Tibial nerve (tissue), 4 donors: ENCODE data around the gene KLK7. TPM values are rescaled to one million over a fixed set of nuclear protein-coding genes. Genes with fewer than 3 reads are reported as not detected.

ENCODE experiments used
- DNase-seq, 2 donors: peaks; one replicate each; pipeline ENCODE4 v3.0.0-alpha.2; 2019; ENCODE audit warnings: low spot score in 2 of 2
- H3K27ac ChIP-seq, 4 donors: fragments of 200-600 bp; sonication (generic) in 3 of 4; one replicate each; pipeline ENCODE4 v1.5.1; 2017 to 2019; ENCODE audit warnings: mild to moderate bottlenecking in 1 of 4
- H3K27me3 ChIP-seq, 2 donors: fragments of 200-600 bp; sonication (generic) in 1 of 2; one replicate each; pipeline versions ENCODE4 v1.5.1 to v1.6.0; 2017 to 2019
- H3K36me3 ChIP-seq, 3 donors: fragments of 200-600 bp; sonication (generic); one replicate each; pipeline ENCODE4 v1.5.1; 2018 to 2019
- H3K4me1 ChIP-seq, 4 donors: fragments of 200-600 bp; sonication (generic) in 3 of 4; one replicate each; pipeline ENCODE4 v1.5.1; 2017 to 2019
- H3K4me3 ChIP-seq, 4 donors: fragments of 200-600 bp; sonication (generic) in 3 of 4; one replicate each; pipeline ENCODE4 v1.5.1; 2017 to 2019; ENCODE audit warnings: mild to moderate bottlenecking in 1 of 4, moderate library complexity in 1 of 4
- H3K9me3 ChIP-seq, 4 donors: fragments of 200-600 bp; sonication (generic) in 3 of 4; one replicate each; pipeline ENCODE4 v1.5.1; 2017 to 2019
- EP300 ChIP-seq, 2 donors: sonication (generic); formaldehyde crosslinking; IDR thresholded peaks; one replicate each; pipeline ENCODE4 v1.6.1; 2017; ENCODE audit warnings: antibody characterized with exemption in 2 of 2, mild to moderate bottlenecking in 1 of 2
- POLR2A ChIP-seq, 2 donors: fragments of 450-650 bp; IDR thresholded peaks; one replicate each; pipeline ENCODE4 v1.6.1; 2017; ENCODE audit warnings: antibody characterized with exemption in 2 of 2, mild to moderate bottlenecking in 2 of 2, moderate library complexity in 2 of 2
- WGBS, 2 donors: methylation state at CpG; one replicate each; pipeline ENCODE4 v1.1.5; 2018; 5-methylcytosine and 5-hydroxymethylcytosine counted together
- total RNA-seq, 4 donors: library from RNA; depleted of rRNA; stranded (reverse); fragments of >200 nt; gene quantifications; one replicate each; pipeline ENCODE4 v1.1.0, GENCODE V29; 2016
- TF ChIP-seq, protein P1 (sequence below), 5 experiments: fragments of 200-600 bp in 3 of 5; fragments of 450-650 bp in 2 of 5; sonication (generic) in 3 of 5; IDR thresholded peaks; one replicate each; pipeline ENCODE4 v1.5.1; 2016 to 2019; ENCODE audit warnings: antibody characterized with exemption in 5 of 5, mild to moderate bottlenecking in 3 of 5, moderate library complexity in 2 of 5

Gene KLK7
- 1 to 10 TPM in 3 of 4 donors, under 1 TPM in 1; 0.90 to 7.6 (median 4.6) TPM for total RNA-seq

DNA sequence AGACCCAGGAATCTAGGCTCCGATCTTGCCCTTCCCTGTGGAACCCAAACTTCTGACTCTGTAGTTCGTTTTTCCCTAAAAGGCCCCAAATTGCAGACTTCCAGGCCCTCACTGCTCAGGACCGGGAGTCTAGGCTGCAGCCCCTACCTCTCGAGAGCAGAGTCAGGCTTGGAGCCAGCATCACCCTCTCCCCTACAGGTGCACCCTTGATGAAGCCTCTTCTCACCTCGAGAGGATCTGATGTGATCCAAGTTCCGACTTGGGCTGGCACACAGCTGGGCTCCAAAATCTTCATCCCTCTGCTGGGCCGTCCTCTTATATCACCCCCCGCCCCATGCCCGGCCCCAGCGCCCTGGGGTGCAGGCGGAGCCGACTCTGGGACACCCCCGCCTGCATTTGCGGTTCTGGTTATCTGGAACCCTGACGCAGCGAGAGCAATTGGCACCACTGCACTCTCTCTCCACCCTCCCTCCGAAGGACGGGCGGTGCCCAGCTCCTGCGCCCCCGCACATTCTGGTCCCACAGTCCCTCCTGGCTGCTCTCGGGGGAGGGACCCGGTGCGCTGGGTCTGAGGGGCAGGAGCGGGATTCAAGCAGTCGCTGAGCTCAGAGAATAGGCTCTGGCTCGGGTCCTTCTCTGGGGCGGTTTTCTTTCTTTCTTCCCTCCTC is at the start of gene KLK7:
Gene KLK7, minus strand, starts transcription at position 293 of the 668 bp plus-strand sequence. CDS start 1,518 bp downstream, outside the sequence.
- whole genome bisulfite sequencing, 2 donors: 14 to 21% methylated on average over 28 of the region's 28 CpGs
- Histone ChIP-seq H3K9me3 (peaks cover 0 to 8% (median 0%) of the 10 kb centered on the region in 4 donors), H3K27me3 (no peaks in the 10 kb centered on the region), H3K27ac (no peak within 1 kb of the TSS), H3K4me1 (no peaks in the 10 kb centered on the region), H3K36me3 (no peaks in the 10 kb centered on the region), H3K4me3 (no peak within 1 kb of the TSS)
- DNase-seq: no peak
- TF ChIP-seq POLR2A (IDR thresholded peaks at IDR 0.05): no peak
- TF ChIP-seq, protein P1, sequence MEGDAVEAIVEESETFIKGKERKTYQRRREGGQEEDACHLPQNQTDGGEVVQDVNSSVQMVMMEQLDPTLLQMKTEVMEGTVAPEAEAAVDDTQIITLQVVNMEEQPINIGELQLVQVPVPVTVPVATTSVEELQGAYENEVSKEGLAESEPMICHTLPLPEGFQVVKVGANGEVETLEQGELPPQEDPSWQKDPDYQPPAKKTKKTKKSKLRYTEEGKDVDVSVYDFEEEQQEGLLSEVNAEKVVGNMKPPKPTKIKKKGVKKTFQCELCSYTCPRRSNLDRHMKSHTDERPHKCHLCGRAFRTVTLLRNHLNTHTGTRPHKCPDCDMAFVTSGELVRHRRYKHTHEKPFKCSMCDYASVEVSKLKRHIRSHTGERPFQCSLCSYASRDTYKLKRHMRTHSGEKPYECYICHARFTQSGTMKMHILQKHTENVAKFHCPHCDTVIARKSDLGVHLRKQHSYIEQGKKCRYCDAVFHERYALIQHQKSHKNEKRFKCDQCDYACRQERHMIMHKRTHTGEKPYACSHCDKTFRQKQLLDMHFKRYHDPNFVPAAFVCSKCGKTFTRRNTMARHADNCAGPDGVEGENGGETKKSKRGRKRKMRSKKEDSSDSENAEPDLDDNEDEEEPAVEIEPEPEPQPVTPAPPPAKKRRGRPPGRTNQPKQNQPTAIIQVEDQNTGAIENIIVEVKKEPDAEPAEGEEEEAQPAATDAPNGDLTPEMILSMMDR (IDR thresholded peaks at IDR 0.05): no peak
- no peak for TF ChIP-seq EP300 (IDR thresholded peaks at IDR 0.05)

DNA sequence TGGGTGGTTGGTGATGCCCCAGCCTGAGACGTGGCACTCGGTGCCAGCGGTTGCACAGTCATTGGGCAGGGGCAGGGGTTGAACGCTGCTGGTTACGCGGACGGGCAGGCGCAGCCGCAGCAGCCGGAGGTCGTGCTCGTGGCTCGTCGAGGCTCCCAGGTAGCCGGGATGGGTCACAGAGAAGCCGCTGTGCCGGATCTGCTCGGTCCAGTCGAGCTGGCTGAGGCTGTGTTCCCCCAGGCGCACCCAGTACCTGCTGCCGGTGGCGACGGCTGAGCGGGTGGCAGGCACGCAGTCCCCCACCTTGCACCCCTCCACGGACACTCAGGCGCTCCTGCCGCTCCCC is 48.1 kb upstream of the KLK7 start:
- 85 to 94% methylated on average over 18 to 27 of the region's 28 CpGs for WGBS, 2 donors
- Histone ChIP-seq H3K4me1 (no peaks in the 10 kb centered on the region), H3K9me3 (peaks cover 0 to 3% (median 0%) of the 10 kb centered on the region in 4 donors), H3K4me3 (no peak overlapping the region), H3K36me3 (no peaks in the 10 kb centered on the region), H3K27ac (no peak overlapping the region), H3K27me3 (peaks cover 0 to 4% of the 10 kb centered on the region in 2 donors)
- DNase-seq: no peak
- TF ChIP-seq, protein P1 (IDR thresholded peaks at IDR 0.05): no peak
- TF ChIP-seq EP300 (IDR thresholded peaks at IDR 0.05): no peak
- TF ChIP-seq POLR2A (IDR thresholded peaks at IDR 0.05): no peak

DNA sequence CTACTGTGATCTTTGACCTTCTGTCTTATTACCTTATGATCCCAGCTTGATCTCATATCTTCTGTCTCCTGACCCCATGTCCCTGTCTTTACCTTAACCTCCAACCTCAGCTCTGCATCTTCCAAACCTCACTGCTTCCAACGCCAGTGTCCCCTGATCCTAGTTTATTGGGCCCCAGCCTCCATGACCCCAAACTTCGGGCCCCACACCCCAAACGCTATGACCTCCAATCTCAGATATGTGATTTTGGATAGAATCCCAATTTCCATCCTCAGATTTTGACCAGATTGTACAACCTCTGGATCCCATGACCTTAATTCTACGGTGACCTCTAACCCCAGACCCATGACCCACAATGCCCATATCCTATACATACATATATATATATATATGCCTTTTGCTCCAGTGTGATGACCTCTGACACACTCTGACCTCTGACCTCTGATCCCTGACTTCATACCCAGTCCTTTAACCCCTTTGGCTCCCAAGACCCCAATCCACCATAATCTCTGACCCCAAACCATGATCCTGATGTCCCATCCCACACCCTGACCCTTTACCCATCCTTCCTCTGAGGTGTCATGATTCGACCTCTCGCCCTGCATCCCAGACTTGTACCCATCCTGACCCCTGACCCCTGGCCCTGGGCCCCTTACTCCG is 47.6 kb upstream of the KLK7 start:
- TF ChIP-seq, protein P1 (IDR thresholded peaks at IDR 0.05): no peak
- TF ChIP-seq EP300 (IDR thresholded peaks at IDR 0.05) (no peak), POLR2A (IDR thresholded peaks at IDR 0.05) (no peak)
- Histone ChIP-seq H3K4me1 (no peaks in the 10 kb centered on the region), H3K9me3 (peaks cover 0 to 3% (median 0%) of the 10 kb centered on the region in 4 donors), H3K27me3 (peaks cover 0 to 6% of the 10 kb centered on the region in 2 donors), H3K4me3 (no peak overlapping the region), H3K27ac (no peak overlapping the region), H3K36me3 (no peaks in the 10 kb centered on the region)
- DNase-seq: no peak
- 81 to 82% methylated on average over 7 of the region's 7 CpGs for WGBS, 2 donors

DNA sequence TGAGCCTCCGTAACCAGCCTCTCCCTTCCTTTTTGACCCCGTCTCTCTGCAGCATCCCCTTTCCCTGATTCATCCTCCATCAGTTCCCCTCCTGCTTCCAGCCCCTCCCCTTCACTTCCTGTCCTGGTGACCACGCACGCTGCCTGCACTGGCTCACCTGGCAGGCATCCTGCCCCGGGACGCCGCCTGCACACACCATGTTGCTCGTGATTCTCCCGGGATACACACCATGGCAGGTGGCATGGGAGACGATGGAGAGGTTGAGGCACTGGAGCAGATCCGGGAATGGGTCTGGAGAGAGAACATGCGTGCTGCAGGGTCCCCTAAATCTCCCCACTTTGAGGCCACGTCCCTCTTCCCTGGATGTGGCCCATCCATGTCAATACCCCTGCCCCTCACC is 46.9 kb upstream of the KLK7 start:
- Histone ChIP-seq H3K27me3 (peaks cover 0 to 9% of the 10 kb centered on the region in 2 donors), H3K36me3 (no peaks in the 10 kb centered on the region), H3K9me3 (peaks cover 0 to 3% (median 0%) of the 10 kb centered on the region in 4 donors), H3K4me1 (no peaks in the 10 kb centered on the region), H3K4me3 (no peak overlapping the region), H3K27ac (no peak overlapping the region)
- DNase-seq: no peak
- WGBS, 2 donors: 80 to 83% methylated on average over 13 of the region's 13 CpGs
- TF ChIP-seq, protein P1 (IDR thresholded peaks at IDR 0.05): no peak
- no peak for TF ChIP-seq POLR2A (IDR thresholded peaks at IDR 0.05)
- no peak for TF ChIP-seq EP300 (IDR thresholded peaks at IDR 0.05)

DNA sequence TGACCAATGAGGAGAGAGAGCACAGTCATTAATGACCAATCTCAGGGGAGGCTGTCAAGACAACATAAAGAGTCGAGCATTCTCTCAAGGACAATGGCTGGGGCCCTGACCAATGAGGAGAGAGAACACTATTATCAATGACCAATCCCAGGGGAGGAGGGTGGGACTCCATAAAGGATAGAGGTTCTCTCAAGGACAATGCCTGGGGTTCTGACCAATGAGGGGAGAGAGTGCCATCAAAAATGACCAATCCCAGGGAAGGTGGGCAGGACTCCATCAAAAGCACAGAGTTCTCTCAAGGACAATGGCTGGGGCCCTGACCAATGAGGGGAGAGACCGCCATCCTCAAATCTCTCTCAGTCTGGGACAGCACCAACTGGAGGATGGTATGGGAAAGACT is 46.0 kb upstream of the KLK7 start:
- no peak overlapping the region for H3K27ac ChIP-seq
- WGBS, 2 donors: 63 to 88% methylated on average over 2 of the region's 2 CpGs
- no peak overlapping the region for H3K4me3 ChIP-seq
- no peak for TF ChIP-seq POLR2A (IDR thresholded peaks at IDR 0.05)
- TF ChIP-seq EP300 (IDR thresholded peaks at IDR 0.05): no peak
- TF ChIP-seq, protein P1 (IDR thresholded peaks at IDR 0.05): no peak
- H3K36me3 ChIP-seq: no peaks in the 10 kb centered on the region
- H3K9me3 ChIP-seq: peaks cover 0 to 3% (median 0%) of the 10 kb centered on the region in 4 donors
- no peak for DNase-seq
- no peaks in the 10 kb centered on the region for H3K4me1 ChIP-seq
- peaks cover 0 to 12% of the 10 kb centered on the region in 2 donors for H3K27me3 ChIP-seq
